Vagina (tissue), 2 donors: ENCODE data around the gene TULP4.

ENCODE experiments used
- CTCF ChIP-seq, 3 experiments: fragments of 450-650 bp in 2 of 3; fragments of 200-600 bp in 1 of 3; sonication (generic) in 1 of 3; IDR thresholded peaks; one replicate each; pipeline ENCODE4 v1.5.1; 2017 to 2019; ENCODE audit warnings: antibody characterized with exemption in 3 of 3, mild to moderate bottlenecking in 2 of 3, moderate library complexity in 2 of 3
- POLR2A ChIP-seq, 2 donors: fragments of 450-650 bp; IDR thresholded peaks; one replicate each; pipeline ENCODE4 v1.6.1; 2017; ENCODE audit warnings: antibody characterized with exemption in 2 of 2, mild to moderate bottlenecking in 2 of 2, moderate library complexity in 2 of 2
- POLR2AphosphoS5 ChIP-seq, 2 donors: sonication (generic); formaldehyde crosslinking; IDR thresholded peaks; one replicate each; pipeline ENCODE4 v1.9.0; 2017; ENCODE audit warnings: antibody characterized with exemption in 2 of 2, mild to moderate bottlenecking in 2 of 2, low read depth in 1 of 2; ENCODE audit not compliant: insufficient read depth in 1 of 2

- TF ChIP-seq CTCF (IDR thresholded peaks at IDR 0.05) (no peak), POLR2AphosphoS5 (IDR thresholded peaks at IDR 0.05; ENCODE audit: insufficient read depth in 1 of 2, low read depth in 1 of 2) (no peak), POLR2A (IDR thresholded peaks at IDR 0.05) (no peak)
Observed at GRCh38 chr6:158474961-158475343, 162.7 kb downstream of the TULP4 start.
